SK-N-SH (cell line): Measurements from ENCODE around the gene CBLB. TPM values are rescaled to one million over a fixed set of nuclear protein-coding genes. Genes with fewer than 3 reads are reported as not detected.

Experiments used
- CTCF ChIA-PET: fragments of 300-600, 350-600 bp; formaldehyde crosslinking; extraction: SDS; loops from one replicate; lab custom pipeline; 2021; lab: Yijun Ruan, JAX
- POLR2A ChIA-PET: fragments of 350-600 bp; sonication (Branson Sonifier 250); formaldehyde crosslinking; extraction: SDS; loops from one replicate; lab custom pipeline; 2020; ENCODE audit warnings: antibody characterized with exemption, inconsistent platforms; lab: Yijun Ruan, JAX
- DNase-seq: peaks from one replicate; pipeline ENCODE4 v3.0.0; 2012
- H2AFZ ChIP-seq: fragments of 200-600 bp; sonication (generic); 2 replicates; pipeline ENCODE4 v1.8.1; 2016; ENCODE audit warnings: antibody characterized with exemption, mild to moderate bottlenecking, low read depth
- H3F3A ChIP-seq: fragments of 200-600 bp; sonication (generic); replicated peaks from 2 replicates; pipeline ENCODE3; 2016; ENCODE audit warnings: antibody characterized with exemption, mild to moderate bottlenecking; ENCODE audit not compliant: insufficient read depth
- H3K27ac ChIP-seq, 2 experiments: fragments of 200-500 bp in 1 of 2; fragments of 200-600 bp in 1 of 2; sonication (Bioruptor generic) in 1 of 2; sonication (generic), shearing (Covaris generic) in 1 of 2; 2 replicates each; pipeline versions ENCODE4 v1.5.1 to v1.6.1; 2014 to 2016; ENCODE audit warnings: low read depth in 2 of 2, inconsistent platforms in 1 of 2, low read length in 1 of 2, mild to moderate bottlenecking in 1 of 2, mixed read lengths in 1 of 2
- H3K27me3 ChIP-seq: fragments of 200-600 bp; sonication (generic), shearing (Covaris generic); 2 replicates; pipeline ENCODE4 v1.6.1; 2016; ENCODE audit warnings: mixed run types; ENCODE audit not compliant: insufficient read depth
- H3K36me3 ChIP-seq, 2 experiments: fragments of 200-500 bp in 1 of 2; fragments of 200-600 bp in 1 of 2; sonication (Bioruptor generic) in 1 of 2; sonication (generic) in 1 of 2; replicated peaks in 1 of 2; 2 replicates each; pipeline versions ENCODE3 to v1.5.1; 2014 to 2016; ENCODE audit warnings: low read length in 1 of 2, mild to moderate bottlenecking in 1 of 2; ENCODE audit not compliant: insufficient read depth in 2 of 2, control insufficient read depth in 1 of 2
- H3K4me1 ChIP-seq, 2 experiments: fragments of 200-500 bp in 1 of 2; fragments of 200-600 bp in 1 of 2; sonication (Bioruptor generic) in 1 of 2; sonication (generic), shearing (Covaris generic) in 1 of 2; 2 replicates each; pipeline versions ENCODE4 v1.5.1 to v1.6.1; 2014 to 2016; ENCODE audit warnings: low read depth in 1 of 2, low read length in 1 of 2, mixed run types in 1 of 2; ENCODE audit not compliant: insufficient read depth in 2 of 2, control insufficient read depth in 1 of 2
- H3K4me2 ChIP-seq: fragments of 200-600 bp; sonication (generic), shearing (Covaris generic); 2 replicates; pipeline ENCODE4 v1.6.1; 2017; ENCODE audit warnings: mixed run types
- H3K4me3 ChIP-seq, 2 experiments: fragments of 200-500 bp in 1 of 2; fragments of 200-600 bp in 1 of 2; sonication (Bioruptor generic) in 1 of 2; sonication (generic), shearing (Covaris generic) in 1 of 2; 2 replicates each; pipeline versions ENCODE4 v1.5.1 to v1.8.1; 2014 to 2016; ENCODE audit warnings: low read depth in 2 of 2, inconsistent platforms in 1 of 2, low read length in 1 of 2, mild to moderate bottlenecking in 1 of 2, mixed read lengths in 1 of 2, moderate library complexity in 1 of 2
- H3K79me2 ChIP-seq: fragments of 200-600 bp; sonication (generic); 2 replicates; pipeline ENCODE4 v1.8.1; 2017; ENCODE audit warnings: mild to moderate bottlenecking; ENCODE audit not compliant: insufficient read depth
- H3K9ac ChIP-seq: fragments of 200-600 bp; sonication (generic); 2 replicates; pipeline ENCODE4 v1.6.1; 2017; ENCODE audit warnings: mixed run types
- H3K9me2 ChIP-seq: fragments of 200-600 bp; sonication (generic); 2 replicates; pipeline ENCODE4 v1.6.1; 2017; ENCODE audit warnings: mixed run types
- H3K9me3 ChIP-seq: fragments of 200-600 bp; sonication (generic); 2 replicates; pipeline ENCODE4 v1.6.1; 2017; ENCODE audit warnings: mixed run types, mild to moderate bottlenecking, moderate library complexity
- H4K20me1 ChIP-seq: fragments of 200-600 bp; sonication (generic); 2 replicates; pipeline ENCODE4 v1.6.1; 2017; ENCODE audit warnings: mild to moderate bottlenecking, mixed run types; ENCODE audit not compliant: insufficient read depth
- FOSL2 ChIP-seq: IDR thresholded peaks from 2 replicates; pipeline ENCODE4 v1.4.0; 2012; ENCODE audit warnings: low read depth, mild to moderate bottlenecking, moderate library complexity, borderline replicate concordance
- FOXJ3 ChIP-seq: sonication (generic); formaldehyde crosslinking; IDR thresholded peaks from 2 replicates; pipeline ENCODE4 v1.5.1; 2020; ENCODE audit warnings: mild to moderate bottlenecking, missing genetic modification reagents
- FOXM1 ChIP-seq: IDR thresholded peaks from 2 replicates; pipeline ENCODE4 v1.4.0; 2012; ENCODE audit warnings: low read depth, mild to moderate bottlenecking
- GABPA ChIP-seq: IDR thresholded peaks from 2 replicates; pipeline ENCODE4 v1.4.0; 2012; ENCODE audit warnings: low read depth, mild to moderate bottlenecking
- GATA2 ChIP-seq: sonication (generic); formaldehyde crosslinking; IDR thresholded peaks from 2 replicates; pipeline ENCODE4 v1.5.0; 2020; ENCODE audit warnings: mild to moderate bottlenecking, missing genetic modification reagents
- IRF3 ChIP-seq: fragments of 150-350 bp; IDR thresholded peaks from 2 replicates; pipeline ENCODE4 v1.6.1; 2016; ENCODE audit warnings: mild to moderate bottlenecking, low read depth, low read length
- MAX ChIP-seq: IDR thresholded peaks from 2 replicates; pipeline ENCODE4 v1.4.0; 2012; ENCODE audit warnings: low read depth
- NFIC ChIP-seq: IDR thresholded peaks from 2 replicates; pipeline ENCODE4 v1.4.0; 2012; ENCODE audit warnings: borderline replicate concordance
- NRF1 ChIP-seq: IDR thresholded peaks from 2 replicates; pipeline ENCODE4 v1.6.1; 2012; ENCODE audit warnings: low read depth, mild to moderate bottlenecking, low read length
- PBX3 ChIP-seq: IDR thresholded peaks from 2 replicates; pipeline ENCODE4; 2012
- RAD21 ChIP-seq: IDR thresholded peaks from 2 replicates; pipeline ENCODE4 v1.6.1; 2012; ENCODE audit warnings: mild to moderate bottlenecking, low read length
- RCOR1 ChIP-seq: fragments of 150-350 bp; IDR thresholded peaks from 2 replicates; pipeline ENCODE4 v1.6.1; 2017; ENCODE audit warnings: antibody characterized with exemption, low read length
- REST ChIP-seq: IDR thresholded peaks from 2 replicates; pipeline ENCODE4 v1.6.1; 2012; ENCODE audit warnings: mild to moderate bottlenecking, low read depth, low read length, moderate library complexity
- TCF12 ChIP-seq: IDR thresholded peaks from 2 replicates; pipeline ENCODE4 v1.4.0; 2012
- USF1 ChIP-seq: IDR thresholded peaks from 2 replicates; pipeline ENCODE4 v1.4.0; 2012; ENCODE audit warnings: low read depth, borderline replicate concordance
- USF2 ChIP-seq: fragments of 150-350 bp; IDR thresholded peaks from 2 replicates; pipeline ENCODE4 v1.6.1; 2017; ENCODE audit warnings: antibody characterized with exemption, low read length, low read depth, borderline replicate concordance
- ZBTB33 ChIP-seq: IDR thresholded peaks from 2 replicates; pipeline ENCODE4 v1.4.0; 2012; ENCODE audit warnings: low read depth, borderline replicate concordance
- WGBS: methylation state at CpG from one replicate; pipeline ENCODE4 v1.1.6; 2017; ENCODE audit warnings: low lambda C conversion rate; 5-methylcytosine and 5-hydroxymethylcytosine counted together
- polyA plus RNA-seq, 3 experiments: library from polyadenylated mRNA; depleted of rRNA; stranded (reverse); fragments of >200 nt; gene quantifications; 2 replicates each; pipeline ENCODE4 v1.2.3, GENCODE V29; 2012

CBLB gene
- polyA plus RNA-seq, 1 of the 3 experiments (the other 2 are of a cell fraction) = 4.4 TPM

GRCh38 chr3:105847452-105847851 is 21.4 kb downstream of the CBLB start (continued):
- TF ChIP-seq REST = no peak
- TF ChIP-seq FOXJ3 = no peak
- no peak for TF ChIP-seq TCF12
- no peak for TF ChIP-seq RCOR1

- CTCF ChIA-PET = interaction anchor here (1.0 kb wide), 1 partner anchor 10 kb away, joined by 3 read pairs; no protein-coding TSS in a partner anchor
- 90% methylated on average over 1 of the region's 1 CpG for WGBS
- TF ChIP-seq GABPA (no peak), NFIC (no peak), ZBTB33 (no peak), GATA2 (CRISPR knock-in tag) (no peak), USF2 (no peak), IRF3 (no peak), RCOR1 (no peak), PBX3 (no peak), FOXM1 (no peak), FOSL2 (no peak), USF1 (no peak), RAD21 (no peak), MAX (no peak), REST (no peak), NRF1 (no peak)
These were observed 22.0 kb downstream of the CBLB start for GRCh38 chr3:105846809-105847208.

More at GRCh38 chr3:105846809-105847208, 22.0 kb downstream of the CBLB start:
- H4K20me1 ChIP-seq = no peaks in the 10 kb centered on the region
- H3F3A ChIP-seq = no peaks in the 10 kb centered on the region
- no peak overlapping the region for H3K9ac ChIP-seq
- H3K36me3 ChIP-seq = peaks cover 12 to 66% of the 10 kb centered on the region in 2 experiments
- H3K4me1 ChIP-seq = peaks cover 0 to 14% of the 10 kb centered on the region in 2 experiments; a peak in 3 of 4 replicates
- no peaks in the 10 kb centered on the region for H3K27me3 ChIP-seq
- H3K4me3 ChIP-seq = no peak overlapping the region
- no peaks in the 10 kb centered on the region for H3K9me2 ChIP-seq
- no peak overlapping the region for H3K27ac ChIP-seq
- H3K9me3 ChIP-seq = no peaks in the 10 kb centered on the region
- no peak overlapping the region for H3K4me2 ChIP-seq
- H3K79me2 ChIP-seq = peaks cover 12% of the 10 kb centered on the region
- no peak overlapping the region for H2AFZ ChIP-seq
- POLR2A ChIA-PET = no interaction called here
- DNase-seq = no peak
